Measurements from ENCODE around the gene PRKAR2A. TPM values are rescaled to one million over a fixed set of nuclear protein-coding genes. Genes with fewer than 3 reads are reported as not detected.
"Not testable (repeated sequence)": the region's sequence is repeated elsewhere in the genome, so short reads cannot be mapped to it uniquely, and the experiment has no call there.

Gene PRKAR2A
- total and polyA plus RNA-seq, 2 experiments from 2014 or later: 13.5 to 30.2 TPM

GRCh38 chr3:48804930-48805329, 42.7 kb downstream of the PRKAR2A start (continued):
- TF ChIP-seq CREB1 (CRISPR knock-in tag; IDR thresholded peaks at IDR 0.05; ENCODE audit: low read depth) (no peak), EZH2phosphoT487 (IDR thresholded peaks at IDR 0.05; ENCODE audit: unreplicated experiment) (no peak), EZH2 (IDR thresholded peaks at IDR 0.05; ENCODE audit: low read depth, unreplicated experiment) (no peak), CTCF (conservative IDR thresholded peaks at IDR 0.05; ENCODE audit: low read depth in 2 of 2) (no peak), JUNB (IDR thresholded peaks at IDR 0.05; ENCODE audit: unreplicated experiment) (no peak)

DNA sequence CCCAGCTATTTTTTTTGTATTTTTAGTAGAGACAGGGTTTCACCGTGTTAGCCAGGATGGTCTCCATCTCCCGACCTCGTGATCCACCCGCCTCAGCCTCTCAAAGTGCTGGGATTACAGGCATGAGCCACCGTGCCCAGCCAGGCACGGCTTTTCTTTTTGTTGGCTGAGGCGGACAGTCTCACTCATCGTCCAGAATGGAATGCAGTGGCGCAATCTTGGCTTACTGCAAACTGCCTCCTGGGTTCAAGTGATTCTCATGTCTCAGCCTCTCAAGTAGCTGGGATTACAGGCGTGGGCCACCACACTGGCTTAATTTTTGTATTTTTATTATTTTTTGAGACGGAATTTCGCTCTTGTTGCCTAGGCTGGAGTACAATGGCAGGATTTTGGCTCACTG, 46.8 kb downstream of the PRKAR2A start:
- H3K9me3 Mint-ChIP-seq; H4K20me1 ChIP-seq (replicated peaks; ENCODE audit: insufficient read depth); H3K4me3 Mint-ChIP-seq; ATAC-seq; H2AFZ ChIP-seq; H3K27me3 ChIP-seq (ENCODE audit: insufficient read depth); H3K4me3 ChIP-seq; H3K4me1 Mint-ChIP-seq; H3K27ac ChIP-seq (ENCODE audit: low read depth); H3K4me2 ChIP-seq; H3K27me3 Mint-ChIP-seq (ENCODE audit: insufficient read depth, low read depth, poor library complexity); H3K9me2 ChIP-seq (ENCODE audit: insufficient read depth); H3K79me2 ChIP-seq (replicated peaks; ENCODE audit: insufficient read depth); H3K27ac Mint-ChIP-seq; DNase-seq (ENCODE audit: low spot score); H3K36me3 Mint-ChIP-seq (ENCODE audit: low read depth); H3K4me1 ChIP-seq (ENCODE audit: insufficient read depth); H3F3A ChIP-seq (replicated peaks; ENCODE audit: low read depth); H3K36me3 ChIP-seq (ENCODE audit: insufficient read depth): not testable (repeated sequence)

GRCh38 chr3:48798998-48799397, 48.7 kb downstream of the PRKAR2A start:
- H3K9me3 Mint-ChIP-seq: no peaks in the 10 kb centered on the region
- Histone ChIP-seq H2AFZ (no peak overlapping the region), H3F3A (replicated peaks; ENCODE audit: low read depth) (no peaks in the 10 kb centered on the region), H3K27me3 (ENCODE audit: insufficient read depth) (no peaks in the 10 kb centered on the region), H3K9me2 (ENCODE audit: insufficient read depth) (no peaks in the 10 kb centered on the region), H3K4me2 (no peak overlapping the region), H3K36me3 (ENCODE audit: insufficient read depth) (no peaks in the 10 kb centered on the region), H3K79me2 (replicated peaks; ENCODE audit: insufficient read depth) (no peaks in the 10 kb centered on the region), H3K27ac (ENCODE audit: low read depth) (no peak overlapping the region), H3K4me1 (ENCODE audit: insufficient read depth) (no peaks in the 10 kb centered on the region), H3K4me3 (no peak overlapping the region), H4K20me1 (replicated peaks; ENCODE audit: insufficient read depth) (no peaks in the 10 kb centered on the region)
- ATAC-seq (no peak), DNase-seq (ENCODE audit: low spot score) (no peak)
- H3K36me3 Mint-ChIP-seq (ENCODE audit: low read depth): no peaks in the 10 kb centered on the region
- no peak overlapping the region for H3K4me3 Mint-ChIP-seq
- H3K27me3 Mint-ChIP-seq (ENCODE audit: insufficient read depth, low read depth, poor library complexity): no peaks in the 10 kb centered on the region
- H3K27ac Mint-ChIP-seq: no peak overlapping the region
- no peaks in the 10 kb centered on the region for H3K4me1 Mint-ChIP-seq
- TF ChIP-seq EZH2phosphoT487 (IDR thresholded peaks at IDR 0.05; ENCODE audit: unreplicated experiment) (no peak), JUNB (IDR thresholded peaks at IDR 0.05; ENCODE audit: unreplicated experiment) (no peak), STAT1 (IDR thresholded peaks at IDR 0.05; ENCODE audit: unreplicated experiment) (no peak), CTCF (conservative IDR thresholded peaks at IDR 0.05; ENCODE audit: low read depth in 2 of 2) (no peak), EZH2 (IDR thresholded peaks at IDR 0.05; ENCODE audit: low read depth, unreplicated experiment) (no peak), ZNF331 (CRISPR knock-in tag; IDR thresholded peaks at IDR 0.05; ENCODE audit: low read depth) (no peak)
- TF ChIP-seq, protein P1, sequence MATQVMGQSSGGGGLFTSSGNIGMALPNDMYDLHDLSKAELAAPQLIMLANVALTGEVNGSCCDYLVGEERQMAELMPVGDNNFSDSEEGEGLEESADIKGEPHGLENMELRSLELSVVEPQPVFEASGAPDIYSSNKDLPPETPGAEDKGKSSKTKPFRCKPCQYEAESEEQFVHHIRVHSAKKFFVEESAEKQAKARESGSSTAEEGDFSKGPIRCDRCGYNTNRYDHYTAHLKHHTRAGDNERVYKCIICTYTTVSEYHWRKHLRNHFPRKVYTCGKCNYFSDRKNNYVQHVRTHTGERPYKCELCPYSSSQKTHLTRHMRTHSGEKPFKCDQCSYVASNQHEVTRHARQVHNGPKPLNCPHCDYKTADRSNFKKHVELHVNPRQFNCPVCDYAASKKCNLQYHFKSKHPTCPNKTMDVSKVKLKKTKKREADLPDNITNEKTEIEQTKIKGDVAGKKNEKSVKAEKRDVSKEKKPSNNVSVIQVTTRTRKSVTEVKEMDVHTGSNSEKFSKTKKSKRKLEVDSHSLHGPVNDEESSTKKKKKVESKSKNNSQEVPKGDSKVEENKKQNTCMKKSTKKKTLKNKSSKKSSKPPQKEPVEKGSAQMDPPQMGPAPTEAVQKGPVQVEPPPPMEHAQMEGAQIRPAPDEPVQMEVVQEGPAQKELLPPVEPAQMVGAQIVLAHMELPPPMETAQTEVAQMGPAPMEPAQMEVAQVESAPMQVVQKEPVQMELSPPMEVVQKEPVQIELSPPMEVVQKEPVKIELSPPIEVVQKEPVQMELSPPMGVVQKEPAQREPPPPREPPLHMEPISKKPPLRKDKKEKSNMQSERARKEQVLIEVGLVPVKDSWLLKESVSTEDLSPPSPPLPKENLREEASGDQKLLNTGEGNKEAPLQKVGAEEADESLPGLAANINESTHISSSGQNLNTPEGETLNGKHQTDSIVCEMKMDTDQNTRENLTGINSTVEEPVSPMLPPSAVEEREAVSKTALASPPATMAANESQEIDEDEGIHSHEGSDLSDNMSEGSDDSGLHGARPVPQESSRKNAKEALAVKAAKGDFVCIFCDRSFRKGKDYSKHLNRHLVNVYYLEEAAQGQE (IDR thresholded peaks at IDR 0.05; ENCODE audit: unreplicated experiment): no peak
